Spleen (tissue), 11 donors: Measurements from ENCODE around the gene SLC39A5. TPM values are rescaled to one million over a fixed set of nuclear protein-coding genes. Genes with fewer than 3 reads are reported as not detected.

ENCODE experiments used
- DNase-seq: peaks from one replicate; pipeline ENCODE4 v3.0.0-alpha.2; 2020
- H3K27ac ChIP-seq, 8 donors: fragments of 200-600 bp; sonication (generic) in 7 of 8; 1 replicate in 4 of 8; 2 replicates in 4 of 8; pipeline versions ENCODE4 v1.5.0 to v1.8.0; 2016 to 2021; ENCODE audit warnings: inconsistent platforms in 4 of 8, mild to moderate bottlenecking in 4 of 8, moderate library complexity in 1 of 8
- H3K27me3 ChIP-seq, 7 donors: fragments of 200-600 bp; sonication (generic) in 6 of 7; replicated peaks in 1 of 7; 1 replicate in 4 of 7; 2 replicates in 3 of 7; pipeline versions ENCODE4 v1.5.0 to v1.8.0; 2016 to 2021; ENCODE audit warnings: inconsistent platforms in 3 of 7, mild to moderate bottlenecking in 1 of 7
- H3K36me3 ChIP-seq, 6 donors: fragments of 200-600 bp; sonication (generic) in 5 of 6; 1 replicate in 4 of 6; 2 replicates in 2 of 6; pipeline versions ENCODE4 v1.5.0 to v1.8.0; 2016 to 2021; ENCODE audit warnings: inconsistent platforms in 2 of 6
- H3K4me1 ChIP-seq, 6 donors: fragments of 200-600 bp; sonication (generic) in 5 of 6; 1 replicate in 3 of 6; 2 replicates in 3 of 6; pipeline versions ENCODE4 v1.5.0 to v1.8.0; 2016 to 2021; ENCODE audit warnings: inconsistent platforms in 3 of 6
- H3K4me3 ChIP-seq, 8 donors: fragments of 200-600 bp; sonication (generic) in 7 of 8; 1 replicate in 4 of 8; 2 replicates in 4 of 8; pipeline versions ENCODE4 v1.5.0 to v1.8.0; 2016 to 2021; ENCODE audit warnings: inconsistent platforms in 4 of 8, mild to moderate bottlenecking in 4 of 8, moderate library complexity in 2 of 8
- H3K9me3 ChIP-seq, 8 donors: fragments of 200-600 bp; sonication (generic) in 7 of 8; 1 replicate in 4 of 8; 2 replicates in 4 of 8; pipeline versions ENCODE4 v1.5.0 to v1.8.0; 2016 to 2021; ENCODE audit warnings: inconsistent platforms in 4 of 8
- POLR2A ChIP-seq, 3 donors: fragments of 450-650 bp; IDR thresholded peaks; one replicate each; pipeline ENCODE4 v1.5.1; 2017; ENCODE audit warnings: antibody characterized with exemption in 3 of 3, mild to moderate bottlenecking in 1 of 3
- POLR2AphosphoS5 ChIP-seq, 3 donors: sonication (generic); formaldehyde crosslinking; IDR thresholded peaks; one replicate each; pipeline ENCODE4 v1.5.1; 2017; ENCODE audit warnings: antibody characterized with exemption in 3 of 3
- WGBS, 5 donors: extraction: QIAGEN DNeasy Blood & Tissue Kit in 3 of 5; methylation state at CpG; one replicate each; pipeline versions ENCODE4 v1.1.5 to v1.1.7; 2013 to 2018; 5-methylcytosine and 5-hydroxymethylcytosine counted together
- intact Hi-C: fragments of 100-400 bp; cut with DNase I; formaldehyde crosslinking; loops from one replicate; pipeline ENCODE4 v1.15.0; 2023; ENCODE audit warnings: low total_unique reads
- polyA plus RNA-seq, 3 donors: library from polyadenylated mRNA; stranded (reverse); fragments of 200-250 nt; gene quantifications; one replicate each; pipeline ENCODE4 v1.2.1, GENCODE V29; 2013
- total RNA-seq, 7 donors: library from RNA; depleted of rRNA in 3 of 7; stranded (reverse); fragments of >200 nt in 3 of 7; fragmentation: NEBNext Ultra II Directional in 4 of 7; extraction: Animal tissue kit (Norgen Biotek cat#: 25700) in 4 of 7; gene quantifications; one replicate each; pipeline versions ENCODE4 v1.1.0 to v1.2.1, GENCODE V29; 2016 to 2021
- TF ChIP-seq, protein P1 (sequence below), 11 experiments: fragments of 200-600 bp in 7 of 11; fragments of 450-650 bp in 4 of 11; sonication (generic) in 4 of 11; IDR thresholded peaks in 8 of 11; conservative IDR thresholded peaks in 3 of 11; 1 replicate in 7 of 11; 2 replicates in 4 of 11; pipeline versions ENCODE4 v1.4.0 to v1.8.0; 2016 to 2021; ENCODE audit warnings: antibody characterized with exemption in 11 of 11, inconsistent platforms in 4 of 11, mild to moderate bottlenecking in 1 of 11
- donor health status: healthy with polysubstance abuse.
- donor health status: DM: no; HTN: no; CAD: no; lungs with moderate emphysema.
- donor health status: DM: no; HTN: no; CAD: no.
- donor health status: Bipolar disorder and iron deficiency.
- donor health status: healthy.
- donor health status: DM: no; HTN: no; CAD: no.
- donor health status: DM: yes; HTN: yes; CAD: no.

Gene SLC39A5
- total and polyA plus RNA-seq, 10 donors, result 0.18 to 1.3 (median 0.53) TPM; not detected in 4

DNA sequence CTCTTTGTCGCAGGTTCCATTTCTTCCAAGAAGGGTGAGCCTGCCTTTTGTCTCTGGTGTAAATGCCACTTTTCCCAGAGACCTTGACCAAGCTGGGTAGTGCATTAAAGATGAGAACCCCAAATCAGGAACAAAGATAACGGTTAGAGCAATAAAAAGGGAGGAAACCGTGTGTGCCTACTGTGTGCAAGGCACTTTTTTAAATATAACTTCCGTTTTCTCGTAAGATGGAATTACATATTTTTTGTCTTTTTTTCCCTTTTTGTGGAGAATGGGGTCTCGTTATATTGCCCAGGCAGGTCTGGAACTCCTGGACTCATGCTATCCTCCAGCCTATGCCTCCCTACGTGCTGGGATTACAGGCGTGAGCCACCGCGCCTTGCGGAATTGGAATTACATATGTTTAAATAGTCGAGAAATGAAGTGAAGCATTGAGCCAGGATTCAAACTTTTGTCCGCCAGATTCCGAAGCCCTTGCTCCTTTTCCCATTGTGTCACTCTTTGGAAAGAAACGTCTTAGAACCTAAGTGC, 6.2 kb upstream of the SLC39A5 start:
- TF ChIP-seq POLR2A (IDR thresholded peaks at IDR 0.05), result no peak
- no peak for TF ChIP-seq POLR2AphosphoS5 (IDR thresholded peaks at IDR 0.05)
- TF ChIP-seq, protein P1, sequence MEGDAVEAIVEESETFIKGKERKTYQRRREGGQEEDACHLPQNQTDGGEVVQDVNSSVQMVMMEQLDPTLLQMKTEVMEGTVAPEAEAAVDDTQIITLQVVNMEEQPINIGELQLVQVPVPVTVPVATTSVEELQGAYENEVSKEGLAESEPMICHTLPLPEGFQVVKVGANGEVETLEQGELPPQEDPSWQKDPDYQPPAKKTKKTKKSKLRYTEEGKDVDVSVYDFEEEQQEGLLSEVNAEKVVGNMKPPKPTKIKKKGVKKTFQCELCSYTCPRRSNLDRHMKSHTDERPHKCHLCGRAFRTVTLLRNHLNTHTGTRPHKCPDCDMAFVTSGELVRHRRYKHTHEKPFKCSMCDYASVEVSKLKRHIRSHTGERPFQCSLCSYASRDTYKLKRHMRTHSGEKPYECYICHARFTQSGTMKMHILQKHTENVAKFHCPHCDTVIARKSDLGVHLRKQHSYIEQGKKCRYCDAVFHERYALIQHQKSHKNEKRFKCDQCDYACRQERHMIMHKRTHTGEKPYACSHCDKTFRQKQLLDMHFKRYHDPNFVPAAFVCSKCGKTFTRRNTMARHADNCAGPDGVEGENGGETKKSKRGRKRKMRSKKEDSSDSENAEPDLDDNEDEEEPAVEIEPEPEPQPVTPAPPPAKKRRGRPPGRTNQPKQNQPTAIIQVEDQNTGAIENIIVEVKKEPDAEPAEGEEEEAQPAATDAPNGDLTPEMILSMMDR (IDR thresholded peaks at IDR 0.05 in 8 of 11, conservative IDR thresholded peaks at IDR 0.05 in 3 of 11), result no peak
- Histone ChIP-seq H3K27me3 (no peaks in the 10 kb centered on the region), H3K27ac (peak overlapping the region; percentile 53 to 97 (median 94)), H3K9me3 (no peaks in the 10 kb centered on the region), H3K4me3 (peak overlapping the region; percentile 35 to 72 (median 60)), H3K4me1 (peaks cover 37 to 64% (median 54%) of the 10 kb centered on the region in 6 donors), H3K36me3 (peaks cover 0 to 32% (median 4%) of the 10 kb centered on the region in 6 donors)
- DNase-seq, result no peak
- 20 to 35% (median 26%) methylated on average over 15 of the region's 15 CpGs for WGBS, 5 donors
- intact Hi-C loops, result no loop called here

DNA sequence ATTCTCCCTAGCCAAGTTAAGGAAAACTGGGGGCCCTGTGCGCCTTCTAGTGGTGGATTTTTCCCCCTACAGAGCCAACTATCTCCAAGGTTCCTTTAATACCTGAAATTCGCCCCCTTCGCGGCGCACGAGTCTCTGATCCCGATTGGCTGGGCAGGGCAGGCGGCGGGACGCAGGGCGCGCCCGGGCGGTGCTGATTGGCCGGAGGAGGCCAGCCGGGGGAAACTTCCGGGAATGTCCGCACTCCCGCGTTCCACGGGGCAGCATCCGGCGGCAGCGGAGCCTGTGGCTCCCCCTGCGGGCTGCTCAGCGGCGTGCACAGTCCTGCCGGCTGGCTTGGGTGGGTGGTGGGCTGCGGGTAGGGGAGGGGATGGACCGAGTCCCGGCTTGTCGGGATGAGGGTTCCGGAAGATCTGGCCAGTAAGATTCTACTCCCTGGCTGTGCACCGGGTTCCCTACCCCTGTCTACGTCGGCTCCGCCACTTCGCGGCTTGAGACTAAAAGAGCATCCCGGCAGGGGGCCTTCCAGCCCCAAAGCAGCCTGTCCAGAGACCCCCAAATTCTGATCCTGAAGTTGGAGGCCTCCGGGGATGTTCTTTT, 5.6 kb upstream of the SLC39A5 start, which contains the start of gene NABP2:
NABP2 (plus strand) TSS at position 241 of the 600 bp plus-strand sequence. CDS start 515 bp downstream, outside the sequence.
- no peaks in the 10 kb centered on the region for H3K9me3 ChIP-seq
- peak within 1 kb of the TSS; percentile 35 to 86 (median 60) for H3K4me3 ChIP-seq
- peak; percentile 87 to 93 (median 93) for TF ChIP-seq POLR2AphosphoS5 (IDR thresholded peaks at IDR 0.05)
- TF ChIP-seq POLR2A (IDR thresholded peaks at IDR 0.05), result no peak
- TF ChIP-seq, protein P1 (IDR thresholded peaks at IDR 0.05 in 8 of 11, conservative IDR thresholded peaks at IDR 0.05 in 3 of 11), result peak; percentile 88 to 98 (median 96)
- H3K36me3 ChIP-seq, result peaks cover 0 to 35% (median 7%) of the 10 kb centered on the region in 6 donors
- peak; percentile 98 for DNase-seq
- peak within 1 kb of the TSS; percentile 58 to 97 (median 94) for H3K27ac ChIP-seq
- WGBS, 5 donors, result 0 to 1% (median 1%) methylated on average over 14 to 41 of the region's 41 CpGs
- H3K27me3 ChIP-seq, result no peaks in the 10 kb centered on the region
- peaks cover 37 to 59% (median 51%) of the 10 kb centered on the region in 6 donors for H3K4me1 ChIP-seq
- intact Hi-C loops, result no loop called here

DNA sequence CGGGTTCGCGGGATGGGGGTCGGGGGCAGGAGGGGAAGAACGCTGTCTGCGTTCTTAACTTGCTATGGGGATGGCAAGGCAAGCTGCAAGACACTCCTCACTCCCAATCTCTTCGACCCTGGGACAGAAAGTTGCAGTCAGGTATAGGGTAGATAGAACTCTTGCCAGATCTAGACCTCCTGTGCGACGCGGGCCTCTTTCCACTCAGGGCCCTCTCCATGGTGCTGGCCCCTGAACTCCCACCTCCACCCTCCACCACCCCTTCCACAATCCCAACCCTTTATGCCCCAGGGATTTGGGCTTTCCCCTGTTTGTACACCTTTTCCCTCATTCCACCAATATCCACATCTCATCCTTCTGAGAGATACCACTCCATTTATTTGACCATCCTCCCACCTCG, 4.9 kb upstream of the SLC39A5 start:
- no peaks in the 10 kb centered on the region for H3K9me3 ChIP-seq
- no peak for DNase-seq
- H3K4me3 ChIP-seq, result peak overlapping the region in 7 of 8 donors; percentile 37 to 72 (median 61)
- H3K36me3 ChIP-seq, result peaks cover 0 to 38% (median 7%) of the 10 kb centered on the region in 6 donors
- TF ChIP-seq, protein P1 (IDR thresholded peaks at IDR 0.05 in 8 of 11, conservative IDR thresholded peaks at IDR 0.05 in 3 of 11), result no peak
- TF ChIP-seq POLR2A (IDR thresholded peaks at IDR 0.05), result no peak
- no peak for TF ChIP-seq POLR2AphosphoS5 (IDR thresholded peaks at IDR 0.05)
- H3K4me1 ChIP-seq, result peaks cover 33 to 51% (median 45%) of the 10 kb centered on the region in 6 donors
- peak overlapping the region in 7 of 8 donors; percentile 75 to 97 (median 95) for H3K27ac ChIP-seq
- 70 to 82% (median 76%) methylated on average over 11 of the region's 11 CpGs for WGBS, 5 donors
- intact Hi-C loops, result no loop called here
- H3K27me3 ChIP-seq, result no peaks in the 10 kb centered on the region

DNA sequence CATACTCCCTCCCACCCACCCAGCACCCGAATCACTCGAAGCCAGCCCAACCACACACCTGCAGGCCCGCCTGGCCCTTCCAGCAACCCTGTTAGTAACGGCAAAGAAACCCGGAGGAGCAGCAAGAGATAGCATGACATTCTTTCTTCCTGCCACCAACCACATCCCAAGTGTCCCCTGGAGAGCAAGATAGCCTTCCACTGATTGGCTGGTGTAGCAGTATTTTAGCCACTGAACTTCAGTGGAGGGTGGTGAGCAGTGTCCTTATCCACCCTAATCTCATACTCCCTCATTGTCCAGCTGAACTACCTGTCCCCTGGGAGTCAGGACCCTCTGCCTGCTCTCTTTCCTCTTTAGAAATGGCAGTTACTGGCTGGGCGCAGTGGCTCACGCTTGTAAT, 769 bp upstream of the SLC39A5 start:
- intact Hi-C loops, result no loop called here
- TF ChIP-seq POLR2AphosphoS5 (IDR thresholded peaks at IDR 0.05) (no peak), POLR2A (IDR thresholded peaks at IDR 0.05) (no peak)
- TF ChIP-seq, protein P1 (IDR thresholded peaks at IDR 0.05 in 8 of 11, conservative IDR thresholded peaks at IDR 0.05 in 3 of 11), result no peak

More for the DNA sequence above, 769 bp upstream of the SLC39A5 start:
- Histone ChIP-seq H3K4me3 (no peak overlapping the region), H3K4me1 (peaks cover 6 to 17% (median 12%) of the 10 kb centered on the region in 6 donors), H3K27ac (no peak overlapping the region), H3K9me3 (no peaks in the 10 kb centered on the region), H3K36me3 (peaks cover 0 to 38% (median 7%) of the 10 kb centered on the region in 6 donors), H3K27me3 (no peaks in the 10 kb centered on the region)
- WGBS, 5 donors, result 84 to 91% (median 87%) methylated on average over 4 to 7 of the region's 7 CpGs
- DNase-seq, result no peak
